MCF 10A (cell line): ENCODE data around the gene NCF2. TPM values are rescaled to one million over a fixed set of nuclear protein-coding genes. Genes with fewer than 3 reads are reported as not detected.

Experiments
- BruUV-seq: library from RNA; stranded (reverse); fragments of 400-500 nt; replicated peaks from 2 replicates; lab custom pipeline; 2021; lab: Mats Ljungman, UMichigan
- CTCF ChIA-PET: fragments of 300-600 bp; sonication (Branson Sonifier 250); formaldehyde crosslinking; extraction: SDS; loops from one replicate; lab custom pipeline; 2021; ENCODE audit warnings: antibody characterized with exemption, inconsistent platforms; lab: Yijun Ruan, JAX
- POLR2A ChIA-PET: fragments of 300-600, 350-650 bp; sonication (Branson Sonifier 250); formaldehyde crosslinking; extraction: SDS; loops from one replicate; lab custom pipeline; 2020; ENCODE audit warnings: antibody characterized with exemption, inconsistent platforms; lab: Yijun Ruan, JAX
- DNase-seq: peaks from one replicate; pipeline ENCODE4 v3.0.0-alpha.2; 2018; ENCODE audit not compliant: unreplicated experiment
- H3K27ac Mint-ChIP-seq: one replicate; pipeline ENCODE4 v1.8.0; 2022; ENCODE audit warnings: mild to moderate bottlenecking, low read depth, mixed read lengths; ENCODE audit not compliant: unreplicated experiment
- H3K27me3 Mint-ChIP-seq: one replicate; pipeline ENCODE4 v1.8.0; 2022; ENCODE audit warnings: mixed read lengths; ENCODE audit not compliant: insufficient read depth, unreplicated experiment
- H3K36me3 Mint-ChIP-seq: one replicate; pipeline ENCODE4 v1.8.0; 2022; ENCODE audit warnings: mild to moderate bottlenecking, moderate library complexity, mixed read lengths; ENCODE audit not compliant: insufficient read depth, unreplicated experiment
- H3K4me1 Mint-ChIP-seq: one replicate; pipeline ENCODE4 v1.8.0; 2022; ENCODE audit warnings: mixed read lengths; ENCODE audit not compliant: insufficient read depth, unreplicated experiment
- H3K4me3 Mint-ChIP-seq: one replicate; pipeline ENCODE4 v1.8.0; 2022; ENCODE audit warnings: mild to moderate bottlenecking, moderate library complexity, mixed read lengths; ENCODE audit not compliant: unreplicated experiment
- H3K9me3 Mint-ChIP-seq: one replicate; pipeline ENCODE4 v1.8.0; 2022; ENCODE audit warnings: mixed read lengths; ENCODE audit not compliant: unreplicated experiment
- CTCF ChIP-seq: fragments of 200-600 bp; IDR thresholded peaks from one replicate; pipeline ENCODE4 v1.8.0; 2022; ENCODE audit warnings: antibody characterized with exemption, mild to moderate bottlenecking; ENCODE audit not compliant: unreplicated experiment
- intact Hi-C: fragments of 100-400 bp; cut with micrococcal nuclease; formaldehyde crosslinking; loops from 2 replicates; pipeline ENCODE4 v1.14.1; 2022
- total RNA-seq: library from RNA; stranded (reverse); gene quantifications from 2 replicates; pipeline ENCODE4 v1.2.3, GENCODE V29; 2022

Gene NCF2
- total RNA-seq, 1 experiment from 2014 or later = 4.9 TPM

DNA sequence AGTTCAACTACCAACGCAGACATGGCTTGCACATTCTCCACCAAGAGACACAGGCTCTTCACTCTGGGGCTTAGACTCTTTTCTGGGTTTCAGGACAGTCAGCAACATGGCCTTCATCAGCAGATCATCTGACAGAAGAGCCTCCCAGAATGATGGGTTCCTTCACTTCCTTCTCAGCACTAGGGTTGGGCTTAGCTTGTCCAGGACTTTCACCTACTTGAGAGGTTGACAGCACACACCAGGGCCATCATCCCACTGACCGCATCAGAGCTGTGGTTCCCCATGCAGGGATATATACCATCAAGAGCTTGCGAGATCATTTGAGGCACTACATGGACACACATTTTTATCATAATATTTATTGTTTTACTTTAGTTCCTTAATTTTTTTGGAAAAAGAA lies 10.4 kb upstream of the NCF2 start:
- Mint-ChIP-seq H3K9me3 (no peaks in the 10 kb centered on the region), H3K27ac (peak overlapping the region; percentile 58), H3K4me3 (no peak overlapping the region), H3K36me3 (no peaks in the 10 kb centered on the region), H3K4me1 (peaks cover 36% of the 10 kb centered on the region), H3K27me3 (no peaks in the 10 kb centered on the region)
- intact Hi-C loops = no loop called here
- ChIA-PET CTCF (interaction anchor here (0.6 to 3.3 kb wide), 8 partner anchors 9 to 630 kb away, joined by 3 to 12 read pairs (median 4); no protein-coding TSS in a partner anchor), POLR2A (interaction anchor here (0.6 to 1.5 kb wide), 14 partner anchors 8 to 1006 kb away, joined by 3 to 13 read pairs (median 4); no protein-coding TSS in a partner anchor)
- no peak for DNase-seq
- BruUV-seq = TSS peak; percentile 81
- TF ChIP-seq CTCF = no peak

GRCh38 chr1:183600136-183600535 lies 9.9 kb upstream of the NCF2 start:
- ChIA-PET POLR2A (interaction anchor here (0.6 to 1.5 kb wide), 15 partner anchors 9 to 442 kb away, joined by 3 to 13 read pairs (median 4); no protein-coding TSS in a partner anchor), CTCF (interaction anchor here (0.7 to 3.3 kb wide), 7 partner anchors 9 to 319 kb away, joined by 4 to 12 read pairs (median 4); partner anchors contain the start of gene NCF2)
- intact Hi-C loops = no loop called here
- Mint-ChIP-seq H3K27ac (peak overlapping the region; percentile 58), H3K36me3 (no peaks in the 10 kb centered on the region), H3K4me3 (no peak overlapping the region), H3K9me3 (no peaks in the 10 kb centered on the region), H3K4me1 (peaks cover 36% of the 10 kb centered on the region), H3K27me3 (no peaks in the 10 kb centered on the region)
- BruUV-seq = no TSS peak
- peak; percentile 96 for DNase-seq
- TF ChIP-seq CTCF = no peak

GRCh38 chr1:183598386-183598785 lies 8.1 kb upstream of the NCF2 start:
- no peaks in the 10 kb centered on the region for H3K9me3 Mint-ChIP-seq
- no TSS peak for BruUV-seq
- H3K27ac Mint-ChIP-seq = peak overlapping the region; percentile 57
- no peak for DNase-seq
- intact Hi-C loops = no loop called here
- H3K36me3 Mint-ChIP-seq = no peaks in the 10 kb centered on the region
- no peak overlapping the region for H3K4me3 Mint-ChIP-seq
- TF ChIP-seq CTCF = no peak
- no peaks in the 10 kb centered on the region for H3K27me3 Mint-ChIP-seq
- CTCF ChIA-PET = interaction anchor here (0.7 to 1.6 kb wide), 6 partner anchors 9 to 317 kb away, joined by 3 to 7 read pairs (median 3); no protein-coding TSS in a partner anchor
- peaks cover 25% of the 10 kb centered on the region for H3K4me1 Mint-ChIP-seq
- POLR2A ChIA-PET = interaction anchor here (0.6 to 1.5 kb wide), 3 partner anchors 10 to 1194 kb away, joined by 3 read pairs; no protein-coding TSS in a partner anchor

- intact Hi-C loops = no loop called here
- H3K9me3 Mint-ChIP-seq = no peaks in the 10 kb centered on the region
- no peaks in the 10 kb centered on the region for H3K27me3 Mint-ChIP-seq
- no peak for TF ChIP-seq CTCF
- peaks cover 25% of the 10 kb centered on the region for H3K4me1 Mint-ChIP-seq
- ChIA-PET CTCF (interaction anchor here (1.0 to 1.6 kb wide), 4 partner anchors 10 to 316 kb away, joined by 3 to 7 read pairs (median 4); no protein-coding TSS in a partner anchor), POLR2A (interaction anchor here (0.6 to 1.5 kb wide), 2 partner anchors 10 to 1194 kb away, joined by 3 read pairs; no protein-coding TSS in a partner anchor)
- no peak overlapping the region for H3K4me3 Mint-ChIP-seq
- no peak for DNase-seq
- no peaks in the 10 kb centered on the region for H3K36me3 Mint-ChIP-seq
- BruUV-seq = no TSS peak
- H3K27ac Mint-ChIP-seq = peak overlapping the region; percentile 57
These were observed 7.5 kb upstream of the NCF2 start for GRCh38 chr1:183597656-183598347.
